ENCODE measurements around the gene SLC17A1.

SLC17A1 gene

GRCh38 chr6:25832307-25832662 is 433 bp upstream of the SLC17A1 start:
- DNase-seq = no peak

- DNase-seq = no peak
Observed at GRCh38 chr6:25830458-25830857, 1.4 kb downstream of the SLC17A1 start.

- DNase-seq = no peak
Observed at GRCh38 chr6:25829375-25829774, 2.5 kb downstream of the SLC17A1 start.

GRCh38 chr6:25821341-25821740 is 10.5 kb downstream of the SLC17A1 start:
- DNase-seq = no peak

GRCh38 chr6:25816252-25816651 is 15.6 kb downstream of the SLC17A1 start:
- no peak for DNase-seq

GRCh38 chr6:25815194-25815593 is 16.7 kb downstream of the SLC17A1 start:
- no peak for DNase-seq

- no peak for DNase-seq
Observed at GRCh38 chr6:25804804-25805203, 27.0 kb downstream of the SLC17A1 start.

- DNase-seq = no peak
Observed at GRCh38 chr6:25801436-25801835, 30.4 kb downstream of the SLC17A1 start.

- DNase-seq = no peak
Observed at GRCh38 chr6:25794784-25795183, 37.1 kb downstream of the SLC17A1 start.

- DNase-seq = no peak
Observed at GRCh38 chr6:25793970-25794369, 37.9 kb downstream of the SLC17A1 start.

GRCh38 chr6:25792016-25792415 is 39.8 kb downstream of the SLC17A1 start:
- no peak for DNase-seq

GRCh38 chr6:25789475-25789874 is 42.4 kb downstream of the SLC17A1 start:
- no peak for DNase-seq

GRCh38 chr6:25788305-25788922 is 43.4 kb downstream of the SLC17A1 start:
- peak; percentile 77 for DNase-seq

- DNase-seq = no peak
Observed at GRCh38 chr6:25787428-25787827, 44.4 kb downstream of the SLC17A1 start.

GRCh38 chr6:25781134-25781533 is 50.7 kb downstream of the SLC17A1 start:
- no peak for DNase-seq

GRCh38 chr6:25777856-25778649 is 53.8 kb downstream of the SLC17A1 start:
- DNase-seq = no peak

GRCh38 chr6:25777031-25777430 is 54.8 kb downstream of the SLC17A1 start:
- DNase-seq = no peak

- no peak for DNase-seq
Observed at GRCh38 chr6:25774120-25774715, 57.6 kb downstream of the SLC17A1 start.

GRCh38 chr6:25769983-25770382 is 61.9 kb downstream of the SLC17A1 start:
- no peak for DNase-seq

GRCh38 chr6:25768566-25768965 is 63.3 kb downstream of the SLC17A1 start:
- DNase-seq = no peak

- DNase-seq = no peak
Observed at GRCh38 chr6:25764611-25765010, 67.2 kb downstream of the SLC17A1 start.

GRCh38 chr6:25757936-25758642 is 73.8 kb downstream of the SLC17A1 start:
- no peak for DNase-seq

Data from hematopoietic multipotent progenitor cell treated with erythropoietin and hydrocortisone succinate and interleukin-3 and kit ligand, for 6 days (in vitro differentiated cells).